B cell (primary cell): ENCODE measurements around the gene PTPRN2. TPM values are rescaled to one million over a fixed set of nuclear protein-coding genes. Genes with fewer than 3 reads are reported as not detected.

Experiments used
- ATAC-seq: fragments of 200-7000 bp; cut with Tn5 transposase; one replicate; pipeline ENCODE4 v1.10.0; 2021; ENCODE audit warnings: low read depth, mild to moderate bottlenecking, moderate number of reproducible peaks, moderate library complexity
- CTCF ChIA-PET: fragments of 350-600 bp; sonication (Branson Sonifier 250); formaldehyde crosslinking; loops from one replicate; lab custom pipeline; 2021; ENCODE audit warnings: antibody characterized with exemption, inconsistent platforms; lab: Charles Lee
- POLR2A ChIA-PET: fragments of 350-600 bp; sonication (Branson Sonifier 250); formaldehyde crosslinking; loops from one replicate; lab custom pipeline; 2021; ENCODE audit warnings: antibody characterized with exemption; lab: Charles Lee
- DNase-seq: peaks from one replicate; pipeline ENCODE4 v3.0.0; 2013
- H2AFZ ChIP-seq: 2 replicates; pipeline ENCODE4 v1.6.1; 2012; ENCODE audit warnings: mild to moderate bottlenecking, low read depth, low read length; ENCODE audit not compliant: insufficient read depth, poor library complexity, severe bottlenecking
- H3K27ac ChIP-seq, 2 donors: 1 replicate in 1 of 2; 2 replicates in 1 of 2; pipeline ENCODE4 v1.5.1; 2012 to 2013; ENCODE audit warnings: low read length in 2 of 2, mild to moderate bottlenecking in 2 of 2, moderate library complexity in 1 of 2
- H3K27me3 ChIP-seq, 4 experiments: fragments of 200-600 bp in 1 of 4; sonication (generic) in 1 of 4; replicated peaks in 1 of 4; 1 replicate in 2 of 4; 2 replicates in 2 of 4; pipeline versions ENCODE4 v1.6.1 to v1.7.0; 2013 to 2016; ENCODE audit warnings: low read length in 3 of 4, mild to moderate bottlenecking in 2 of 4, mixed read lengths in 1 of 4, moderate library complexity in 1 of 4; ENCODE audit not compliant: insufficient read depth in 4 of 4, control insufficient read depth in 3 of 4; ENCODE audit errors: control extremely low read depth in 1 of 4
- H3K36me3 ChIP-seq, 2 experiments: replicated peaks in 1 of 2; 1 replicate in 1 of 2; 2 replicates in 1 of 2; pipeline versions ENCODE4 v1.6.1 to v1.7.1; 2013; ENCODE audit warnings: low read length in 1 of 2; ENCODE audit not compliant: insufficient read depth in 2 of 2, control insufficient read depth in 1 of 2; ENCODE audit errors: control extremely low read depth in 1 of 2, extremely low read depth in 1 of 2
- H3K4me1 ChIP-seq, 2 donors: fragments of 200-600 bp in 1 of 2; sonication (generic) in 1 of 2; 1 replicate in 1 of 2; 2 replicates in 1 of 2; pipeline versions ENCODE4 v1.5.1 to v1.6.1; 2013 to 2017; ENCODE audit warnings: low read length in 2 of 2; ENCODE audit not compliant: control insufficient read depth in 2 of 2, insufficient read depth in 2 of 2
- H3K4me2 ChIP-seq: replicated peaks from 2 replicates; pipeline ENCODE3; 2012; ENCODE audit warnings: mild to moderate bottlenecking, low read depth, low read length; ENCODE audit not compliant: poor library complexity, severe bottlenecking
- H3K4me3 ChIP-seq, 5 experiments: fragments of 200-600 bp in 1 of 5; sonication (generic) in 1 of 5; 1 replicate in 3 of 5; 2 replicates in 2 of 5; pipeline versions ENCODE4 v1.5.1 to v1.7.0; 2011 to 2016; ENCODE audit warnings: low read length in 4 of 5, mild to moderate bottlenecking in 4 of 5, low read depth in 2 of 5, control low read depth in 1 of 5, moderate library complexity in 1 of 5; ENCODE audit not compliant: insufficient read depth in 1 of 5; ENCODE audit errors: control extremely low read depth in 1 of 5, extremely low read depth in 1 of 5
- H3K79me2 ChIP-seq: fragments of 200-600 bp; sonication (generic); one replicate; pipeline ENCODE4 v1.6.0; 2016; ENCODE audit warnings: low read length; ENCODE audit not compliant: control insufficient read depth, insufficient read depth
- H3K9ac ChIP-seq: fragments of 200-600 bp; sonication (generic); 2 replicates; pipeline ENCODE4 v1.6.1; 2017; ENCODE audit warnings: mild to moderate bottlenecking, low read length, moderate library complexity
- H3K9me3 ChIP-seq, 3 donors: one replicate each; pipeline versions ENCODE4 v1.6.1 to v1.7.1; 2013; ENCODE audit warnings: low read length in 2 of 3; ENCODE audit not compliant: control insufficient read depth in 2 of 3, insufficient read depth in 1 of 3; ENCODE audit errors: control extremely low read depth in 1 of 3
- H4K20me1 ChIP-seq: 2 replicates; pipeline ENCODE4 v1.6.0; 2012; ENCODE audit warnings: mild to moderate bottlenecking, low read length; ENCODE audit not compliant: insufficient read depth, control insufficient read depth, poor library complexity, severe bottlenecking
- H3K27ac Mint-ChIP-seq: one replicate; pipeline ENCODE4 v1.8.0; 2021; ENCODE audit warnings: mixed read lengths
- H3K27me3 Mint-ChIP-seq: one replicate; pipeline ENCODE4 v1.8.0; 2021; ENCODE audit warnings: mixed read lengths
- H3K4me1 Mint-ChIP-seq: one replicate; pipeline ENCODE4 v1.8.0; 2021; ENCODE audit warnings: mixed read lengths
- H3K4me3 Mint-ChIP-seq: one replicate; pipeline ENCODE4 v1.8.0; 2021; ENCODE audit warnings: mixed read lengths
- H3K9me3 Mint-ChIP-seq: one replicate; pipeline ENCODE4 v1.8.0; 2022; ENCODE audit warnings: mixed read lengths; ENCODE audit not compliant: insufficient read depth
- CTCF ChIP-seq: fragments of 200-600 bp; IDR thresholded peaks from one replicate; pipeline ENCODE4 v1.8.0; 2022; ENCODE audit warnings: antibody characterized with exemption, mild to moderate bottlenecking
- EZH2 ChIP-seq: IDR thresholded peaks from 2 replicates; pipeline ENCODE4 v1.6.1; 2012; ENCODE audit warnings: borderline replicate concordance, low read depth, mild to moderate bottlenecking, moderate library complexity, low read length; ENCODE audit not compliant: insufficient read depth, poor library complexity, severe bottlenecking
- WGBS: methylation state at CpG from one replicate; pipeline ENCODE4 v1.1.5; 2013; ENCODE audit warnings: missing lambda C conversion rate; ENCODE audit not compliant: insufficient coverage; 5-methylcytosine and 5-hydroxymethylcytosine counted together
- intact Hi-C: fragments of 100-400 bp; cut with micrococcal nuclease; formaldehyde crosslinking; loops from one replicate; pipeline ENCODE4 v1.10.0; 2022
- polyA plus RNA-seq: library from polyadenylated mRNA; depleted of rRNA; stranded (reverse); fragments of >200 nt; gene quantifications from 2 replicates; pipeline ENCODE4 v1.2.3, GENCODE V29; 2012
- total RNA-seq, 2 donors: library from RNA; stranded (reverse); fragments of 120-200 nt in 1 of 2; gene quantifications; 1 replicate in 1 of 2; 2 replicates in 1 of 2; pipeline versions ENCODE4 v1.2.3 to v1.2.4, GENCODE V29; 2013 to 2022

The PTPRN2 gene
- total and polyA plus RNA-seq, 2 donors (not counting 1 experiment from before 2014, with no cell fraction given) = 2.0 to 5.0 TPM

GRCh38 chr7:158073845-158074840 is 513.5 kb downstream of the PTPRN2 start:
- H3K4me3 Mint-ChIP-seq = no peak overlapping the region
- no peak overlapping the region for H2AFZ ChIP-seq
- ChIA-PET POLR2A (no interaction called here), CTCF (no interaction called here)
- no peaks in the 10 kb centered on the region for H3K4me1 ChIP-seq
- no peaks in the 10 kb centered on the region for H3K4me1 Mint-ChIP-seq
- H3K27ac Mint-ChIP-seq = no peak overlapping the region
- TF ChIP-seq EZH2 (no peak), CTCF (no peak)
- H3K4me2 ChIP-seq = no peak overlapping the region
- WGBS = 91% methylated on average over 33 of the region's 35 CpGs
- no peaks in the 10 kb centered on the region for H4K20me1 ChIP-seq
- no peaks in the 10 kb centered on the region for H3K79me2 ChIP-seq
- ATAC-seq = no peak
- H3K9me3 Mint-ChIP-seq = no peaks in the 10 kb centered on the region
- H3K4me3 ChIP-seq = no peak overlapping the region
- no peak overlapping the region for H3K9ac ChIP-seq
- no peak for DNase-seq
- no peak overlapping the region for H3K27ac ChIP-seq
- no peaks in the 10 kb centered on the region for H3K27me3 ChIP-seq
- H3K9me3 ChIP-seq = peaks cover 0 to 57% (median 0%) of the 10 kb centered on the region in 3 donors
- intact Hi-C loops = no loop called here
- H3K27me3 Mint-ChIP-seq = no peaks in the 10 kb centered on the region
- H3K36me3 ChIP-seq = no peaks in the 10 kb centered on the region
